Stromal cell of bone marrow (primary cell): ENCODE results near the gene MYO1C.
A peak's percentile ranks its signal among the peaks of the same experiment; 100 is the strongest.
"Not testable (repeated sequence)": the region's sequence is repeated elsewhere in the genome, so short reads cannot be mapped to it uniquely, and the experiment has no call there.

Source experiments
- DNase-seq: peaks from one replicate; pipeline ENCODE4 v3.0.0-alpha.2; 2012; ENCODE audit warnings: low read depth

Gene MYO1C

GRCh38 chr17:1422885-1423284 lies 69.6 kb downstream of the MYO1C start:
- DNase-seq: peak; percentile 92

GRCh38 chr17:1421470-1421869 lies 71.0 kb downstream of the MYO1C start:
- DNase-seq: no peak

- DNase-seq: no peak
These were observed 71.5 kb downstream of the MYO1C start for GRCh38 chr17:1420981-1421380.

- DNase-seq: no peak
These were observed 72.3 kb downstream of the MYO1C start for GRCh38 chr17:1420163-1420562.

GRCh38 chr17:1418476-1418875 lies 74.0 kb downstream of the MYO1C start:
- DNase-seq: not testable (repeated sequence)

- no peak for DNase-seq
These were observed 76.1 kb downstream of the MYO1C start for GRCh38 chr17:1416414-1416813.

- DNase-seq: no peak
These were observed 77.9 kb downstream of the MYO1C start for GRCh38 chr17:1414634-1415033.
